ENCODE measurements around the gene IGF1R.

IGF1R gene

DNA sequence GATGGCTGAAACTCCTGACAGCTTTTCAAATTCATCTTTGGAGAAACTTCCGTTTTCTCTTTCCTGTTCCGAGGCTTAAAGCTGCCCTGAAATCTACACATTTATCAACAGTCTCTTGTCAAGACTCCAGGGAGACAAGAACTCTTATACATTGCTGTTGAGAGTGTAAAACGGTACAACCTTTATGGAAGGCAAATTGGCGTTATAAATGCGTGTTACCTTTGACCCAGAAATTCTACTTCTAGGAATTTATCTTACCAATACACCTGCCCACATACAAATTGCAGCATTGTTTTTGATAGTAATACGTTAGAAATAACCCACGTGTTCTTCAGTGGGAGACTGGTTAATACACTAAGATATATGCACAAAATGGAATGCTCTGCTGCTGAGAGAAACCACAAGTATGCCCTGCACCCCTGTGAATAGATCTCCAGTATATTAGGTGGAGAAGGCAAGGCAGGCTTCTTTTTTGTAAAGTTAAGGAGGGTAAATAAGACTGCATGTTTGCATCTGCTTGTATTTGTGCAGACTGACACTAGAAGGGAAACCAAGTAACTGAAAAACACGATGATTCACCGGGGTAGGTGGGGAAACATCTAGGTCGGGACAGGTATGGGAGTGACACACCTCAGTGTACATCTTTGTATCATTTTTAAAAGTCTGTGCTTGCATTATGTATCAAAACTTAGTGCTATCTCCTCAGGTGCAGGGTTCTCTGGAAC lies 97.5 kb downstream of the IGF1R start:
- DNase-seq (ENCODE audit: low spot score): no peak

- no peak for DNase-seq (ENCODE audit: low spot score)
Measured at GRCh38 chr15:98746375-98747155, 98.2 kb downstream of the IGF1R start.

DNA sequence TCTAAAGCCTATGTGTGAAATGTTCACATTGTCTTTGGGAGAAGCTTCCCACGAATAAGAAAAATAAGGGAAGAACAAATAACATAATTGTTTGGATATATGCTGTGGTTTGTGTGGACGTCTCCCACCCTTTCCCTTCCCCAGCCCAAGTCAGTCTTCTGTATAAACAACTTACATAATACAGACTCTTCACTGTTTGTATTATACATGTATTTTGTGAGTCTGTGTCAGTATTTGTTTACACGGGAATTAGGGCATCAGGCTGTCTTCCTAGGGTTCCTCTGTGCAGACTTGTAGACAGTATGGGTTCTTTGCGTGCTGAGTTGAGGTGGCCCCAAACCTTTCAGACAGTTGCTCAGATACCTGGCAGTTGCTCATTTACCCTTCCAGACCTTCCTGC lies 103.4 kb downstream of the IGF1R start:
- DNase-seq (ENCODE audit: low spot score): no peak

GRCh38 chr15:98753726-98754656 lies 105.7 kb downstream of the IGF1R start:
- DNase-seq (ENCODE audit: low spot score): no peak

- no peak for DNase-seq (ENCODE audit: low spot score)
Measured at GRCh38 chr15:98754657-98755022, 106.3 kb downstream of the IGF1R start.

- DNase-seq (ENCODE audit: low spot score): no peak
Measured at GRCh38 chr15:98755138-98755537, 106.8 kb downstream of the IGF1R start.

DNA sequence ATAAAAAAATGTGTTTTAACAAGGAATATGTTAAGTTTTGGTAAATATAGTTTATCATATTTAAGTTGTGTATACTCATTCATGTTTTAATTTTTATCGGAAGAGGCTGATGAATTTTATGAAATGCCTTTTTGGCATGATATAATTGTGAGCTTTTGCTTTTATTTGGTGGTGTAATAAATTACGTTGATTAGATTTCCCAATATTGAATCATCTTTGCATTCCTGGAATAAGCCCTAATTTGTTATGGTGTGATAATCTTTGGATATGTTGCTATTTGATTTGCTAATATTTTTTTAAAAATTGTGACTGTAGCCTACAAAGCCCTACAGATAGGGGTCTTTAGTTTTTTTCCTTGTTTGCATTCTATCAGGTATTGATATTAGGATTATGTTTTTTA lies 107.4 kb downstream of the IGF1R start:
- DNase-seq (ENCODE audit: low spot score): no peak

DNA sequence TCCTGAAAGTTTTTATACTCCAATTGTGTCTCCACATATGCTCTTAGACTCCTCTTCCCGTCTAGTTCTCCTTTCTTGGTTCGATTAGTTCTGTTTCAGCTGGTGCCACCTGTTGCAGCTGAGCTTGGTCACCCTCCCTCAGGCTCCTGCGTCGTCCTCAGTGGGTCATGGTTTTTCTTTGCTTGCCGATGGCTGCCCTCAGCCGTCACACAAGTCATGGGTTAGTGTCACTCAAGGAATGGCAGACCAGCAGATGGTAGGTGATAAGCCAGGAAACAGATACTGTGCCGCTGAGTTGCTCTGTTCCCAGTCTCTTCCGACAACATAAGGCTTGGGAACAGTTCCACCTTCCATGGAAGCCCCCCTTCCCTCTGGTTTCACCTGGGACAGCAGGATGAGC lies 109.9 kb downstream of the IGF1R start:
- DNase-seq (ENCODE audit: low spot score): no peak

DNA sequence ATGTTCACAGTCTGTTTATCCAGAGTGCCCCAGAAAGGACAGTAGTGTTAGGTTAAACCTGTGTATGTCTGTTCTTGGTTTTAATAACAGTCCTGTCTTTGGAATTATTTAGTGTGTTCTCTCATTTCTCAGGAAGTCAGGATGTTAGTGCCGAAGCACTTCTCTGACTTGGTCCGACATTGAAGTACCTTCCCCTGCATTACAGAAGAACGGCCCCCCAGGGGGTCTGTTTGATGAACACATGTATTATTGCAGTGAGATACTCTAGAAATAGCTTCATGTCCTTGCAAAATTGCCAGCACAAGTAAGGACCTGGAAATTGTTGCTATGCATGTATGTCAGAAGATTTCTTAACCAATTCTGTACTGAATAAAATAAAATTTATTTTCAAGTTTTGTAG lies 110.9 kb downstream of the IGF1R start:
- no peak for DNase-seq (ENCODE audit: low spot score)

GRCh38 chr15:98760112-98760826 lies 111.9 kb downstream of the IGF1R start:
- DNase-seq (ENCODE audit: low spot score): no peak

- DNase-seq (ENCODE audit: low spot score): no peak
Measured at GRCh38 chr15:98760975-98761374, 112.6 kb downstream of the IGF1R start.

GRCh38 chr15:98763179-98763578 lies 114.8 kb downstream of the IGF1R start:
- no peak for DNase-seq (ENCODE audit: low spot score)

- DNase-seq (ENCODE audit: low spot score): no peak
Measured at GRCh38 chr15:98764291-98764690, 116.0 kb downstream of the IGF1R start.

GRCh38 chr15:98765610-98766009 lies 117.3 kb downstream of the IGF1R start:
- DNase-seq (ENCODE audit: low spot score): no peak

GRCh38 chr15:98767692-98768091 lies 119.4 kb downstream of the IGF1R start:
- no peak for DNase-seq (ENCODE audit: low spot score)

DNA sequence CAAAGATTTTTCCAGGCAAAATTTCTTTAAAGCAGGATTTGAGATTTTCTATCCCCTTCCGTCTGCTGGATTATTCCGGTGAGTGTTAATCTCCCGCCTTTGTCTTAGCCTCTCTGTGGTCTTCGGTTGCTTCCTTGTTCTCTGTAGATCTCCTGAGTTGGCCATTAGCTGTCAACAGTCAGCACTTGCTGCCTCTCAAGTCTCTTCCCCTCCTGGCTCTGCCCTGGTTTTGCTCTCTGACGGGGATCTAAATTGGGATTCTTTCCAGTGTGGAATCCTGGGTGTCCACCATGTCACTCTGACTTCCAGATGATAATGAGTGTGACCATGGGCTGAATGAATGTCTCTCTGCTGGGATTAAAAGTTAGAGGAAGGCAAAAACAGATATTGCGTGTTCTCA lies 121.5 kb downstream of the IGF1R start:
- no peak for DNase-seq (ENCODE audit: low spot score)

DNA sequence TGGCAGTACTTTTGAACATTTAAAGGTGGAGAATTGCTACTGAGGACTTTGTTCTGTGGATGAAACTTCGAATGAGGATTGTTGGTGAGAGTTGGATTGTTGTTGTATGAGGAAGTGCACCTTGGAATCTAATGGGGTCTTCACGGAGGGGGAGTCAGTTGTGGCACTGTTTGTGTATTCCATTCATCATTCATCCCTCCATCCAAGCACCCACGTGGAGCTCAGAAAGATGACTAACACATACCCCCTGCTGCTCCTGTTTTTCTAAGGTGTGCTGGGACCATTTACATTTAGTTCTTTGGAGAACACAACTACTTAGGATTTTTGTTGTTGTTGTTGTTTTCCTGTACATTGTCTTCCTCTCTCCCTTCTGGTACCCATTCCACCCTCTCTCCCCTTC lies 122.6 kb downstream of the IGF1R start:
- no peak for DNase-seq (ENCODE audit: low spot score)

DNA sequence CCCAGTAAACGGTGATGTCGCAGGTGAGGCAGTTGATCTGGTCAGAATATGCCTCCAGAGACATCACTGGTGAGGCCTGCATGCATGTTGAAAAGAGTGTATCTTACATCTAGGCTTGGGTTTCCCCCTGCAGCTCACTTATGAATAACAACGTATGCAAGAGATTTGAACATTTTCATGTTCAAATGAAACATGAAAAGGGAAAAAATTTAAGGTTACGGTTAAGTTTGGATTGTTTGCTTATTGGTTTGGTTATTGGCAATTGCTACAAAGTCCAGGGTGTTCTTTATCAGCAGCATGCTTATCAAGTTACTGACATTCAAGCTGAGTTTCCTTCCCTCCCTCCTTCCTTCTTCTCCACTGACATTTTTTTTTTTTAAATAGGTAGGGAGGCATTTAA lies 123.2 kb downstream of the IGF1R start:
- DNase-seq (ENCODE audit: low spot score): no peak

- no peak for DNase-seq (ENCODE audit: low spot score)
Measured at GRCh38 chr15:98772895-98773294, 124.6 kb downstream of the IGF1R start.

DNA sequence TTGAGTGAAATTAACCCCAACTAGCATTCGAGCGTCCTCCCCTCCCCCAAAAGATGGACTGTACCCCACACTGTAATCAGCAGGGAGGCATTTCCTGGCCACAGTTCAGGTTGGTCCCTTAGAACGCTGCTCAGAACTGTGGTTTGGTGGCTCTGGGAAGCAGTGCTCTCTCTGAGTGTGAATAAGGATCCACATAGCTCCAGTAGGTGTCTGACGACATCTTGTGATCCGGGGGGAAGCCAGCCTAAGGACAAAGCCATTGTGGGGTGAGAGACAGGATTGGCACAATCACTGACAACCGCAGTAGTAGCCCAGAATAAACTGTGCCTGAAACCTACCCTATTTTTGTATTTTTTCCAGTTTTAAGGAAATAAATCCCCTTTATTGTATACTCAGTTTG lies 125.3 kb downstream of the IGF1R start:
- no peak for DNase-seq (ENCODE audit: low spot score)

GRCh38 chr15:98774756-98775497 lies 126.6 kb downstream of the IGF1R start:
- no peak for DNase-seq (ENCODE audit: low spot score)

Measured in ecto neural progenitor cell (in vitro differentiated cells).